ENCODE data around the gene TCERG1.
A peak's percentile ranks its signal among the peaks of the same experiment; 100 is the strongest.

The TCERG1 gene

GRCh38 chr5:146475190-146475780 is 28.2 kb downstream of the TCERG1 start:
- TF ChIP-seq ZFX (IDR thresholded peaks at IDR 0.05) (no peak), CTCF (conservative IDR thresholded peaks at IDR 0.05) (peak; percentile 45)
- no peak overlapping the region for H3K27ac ChIP-seq

- no peak for TF ChIP-seq CTCF (conservative IDR thresholded peaks at IDR 0.05)
- TF ChIP-seq ZFX (IDR thresholded peaks at IDR 0.05) = no peak
- H3K27ac ChIP-seq = no peak overlapping the region
Observed at GRCh38 chr5:146475906-146476305, 28.8 kb downstream of the TCERG1 start.

- H3K27ac ChIP-seq = no peak overlapping the region
- TF ChIP-seq ZFX (IDR thresholded peaks at IDR 0.05) (no peak), CTCF (conservative IDR thresholded peaks at IDR 0.05) (no peak)
Observed at GRCh38 chr5:146482775-146483174, 35.6 kb downstream of the TCERG1 start.

GRCh38 chr5:146484714-146485391 is 37.7 kb downstream of the TCERG1 start:
- TF ChIP-seq ZFX (IDR thresholded peaks at IDR 0.05) = no peak
- TF ChIP-seq CTCF (conservative IDR thresholded peaks at IDR 0.05) = no peak
- no peak overlapping the region for H3K27ac ChIP-seq

GRCh38 chr5:146490089-146490843 is 43.1 kb downstream of the TCERG1 start:
- H3K27ac ChIP-seq = no peak overlapping the region
- TF ChIP-seq ZFX (IDR thresholded peaks at IDR 0.05) (no peak), CTCF (conservative IDR thresholded peaks at IDR 0.05) (no peak)

- TF ChIP-seq CTCF (conservative IDR thresholded peaks at IDR 0.05) = no peak
- TF ChIP-seq ZFX (IDR thresholded peaks at IDR 0.05) = no peak
Observed at GRCh38 chr5:146494656-146495055, 47.5 kb downstream of the TCERG1 start.

GRCh38 chr5:146499680-146500079 is 52.5 kb downstream of the TCERG1 start:
- no peak for TF ChIP-seq CTCF (conservative IDR thresholded peaks at IDR 0.05)
- no peak for TF ChIP-seq ZFX (IDR thresholded peaks at IDR 0.05)
- no peak overlapping the region for H3K27ac ChIP-seq

More at GRCh38 chr5:146494656-146495055, 47.5 kb downstream of the TCERG1 start:
- H3K27ac ChIP-seq = no peak overlapping the region
